ENCODE results near the gene TNNT2.

Gene TNNT2

DNA sequence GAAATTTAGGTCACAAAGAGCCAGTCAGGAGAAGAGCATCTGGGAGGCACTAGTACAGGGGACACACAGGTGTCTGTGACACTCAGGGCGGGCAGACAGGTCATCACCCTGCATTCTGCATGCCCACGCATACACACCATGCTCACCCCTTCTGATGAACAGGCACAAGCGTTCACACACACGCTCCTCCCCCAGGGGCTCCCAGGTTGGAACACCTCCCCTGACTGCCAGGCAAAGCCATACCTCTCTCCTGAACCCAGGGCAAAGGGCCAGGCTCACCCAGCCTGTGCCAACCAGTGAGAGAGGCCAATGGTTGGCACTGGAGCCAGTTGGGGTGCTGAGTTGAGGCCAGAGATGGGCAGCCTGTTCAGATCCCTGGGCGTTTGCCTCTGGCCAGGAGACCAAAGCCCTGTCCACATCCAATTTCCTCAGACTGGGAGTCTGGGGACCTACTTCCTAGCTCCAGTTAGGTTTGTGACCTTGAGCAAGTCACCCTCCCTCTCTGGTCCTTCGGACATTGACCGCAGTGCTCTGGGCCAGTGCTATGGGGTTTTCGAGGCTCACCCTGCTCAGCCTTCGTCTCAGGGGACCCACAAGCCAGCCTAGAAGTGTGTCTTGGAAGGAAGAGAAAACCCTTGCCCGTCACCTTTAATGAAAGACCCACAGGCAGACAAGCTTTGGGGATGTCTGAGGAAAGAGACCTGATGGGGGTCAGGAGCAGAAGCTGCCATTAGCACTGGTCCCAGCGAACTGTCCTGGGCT is 27.4 kb upstream of the TNNT2 start:
- TF ChIP-seq, protein P1, sequence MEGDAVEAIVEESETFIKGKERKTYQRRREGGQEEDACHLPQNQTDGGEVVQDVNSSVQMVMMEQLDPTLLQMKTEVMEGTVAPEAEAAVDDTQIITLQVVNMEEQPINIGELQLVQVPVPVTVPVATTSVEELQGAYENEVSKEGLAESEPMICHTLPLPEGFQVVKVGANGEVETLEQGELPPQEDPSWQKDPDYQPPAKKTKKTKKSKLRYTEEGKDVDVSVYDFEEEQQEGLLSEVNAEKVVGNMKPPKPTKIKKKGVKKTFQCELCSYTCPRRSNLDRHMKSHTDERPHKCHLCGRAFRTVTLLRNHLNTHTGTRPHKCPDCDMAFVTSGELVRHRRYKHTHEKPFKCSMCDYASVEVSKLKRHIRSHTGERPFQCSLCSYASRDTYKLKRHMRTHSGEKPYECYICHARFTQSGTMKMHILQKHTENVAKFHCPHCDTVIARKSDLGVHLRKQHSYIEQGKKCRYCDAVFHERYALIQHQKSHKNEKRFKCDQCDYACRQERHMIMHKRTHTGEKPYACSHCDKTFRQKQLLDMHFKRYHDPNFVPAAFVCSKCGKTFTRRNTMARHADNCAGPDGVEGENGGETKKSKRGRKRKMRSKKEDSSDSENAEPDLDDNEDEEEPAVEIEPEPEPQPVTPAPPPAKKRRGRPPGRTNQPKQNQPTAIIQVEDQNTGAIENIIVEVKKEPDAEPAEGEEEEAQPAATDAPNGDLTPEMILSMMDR (IDR thresholded peaks at IDR 0.05; ENCODE audit: extremely low read depth, insufficient read depth, missing control alignments) = no peak
- in situ Hi-C loops (cut with MboI; ENCODE audit: low pct_unique_long_range_greater_than_20kb, low sequenced_read_pairs, unreplicated experiment) = no loop called here
- no peak for DNase-seq (ENCODE audit: low spot score)

DNA sequence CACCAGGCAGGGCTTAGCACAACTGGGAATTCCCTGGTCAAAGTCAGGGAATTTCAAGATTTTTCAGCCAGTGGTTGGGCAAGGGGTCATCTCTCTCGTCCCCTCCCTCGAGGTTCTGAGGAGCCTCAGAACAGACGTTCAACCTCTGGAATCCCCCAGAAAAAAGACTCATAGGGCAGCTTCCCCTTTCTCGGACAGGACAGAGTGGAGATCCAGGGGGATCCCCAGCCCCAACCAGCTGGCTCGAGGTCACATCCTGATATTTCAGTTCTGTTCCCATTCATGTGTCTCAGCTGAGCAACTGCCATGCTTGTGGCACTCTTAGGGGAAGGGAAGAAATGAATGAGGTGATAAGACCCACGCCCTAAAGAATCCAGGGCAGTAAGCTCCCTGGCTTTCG is 26.6 kb upstream of the TNNT2 start:
- in situ Hi-C loops (cut with MboI; ENCODE audit: low pct_unique_long_range_greater_than_20kb, low sequenced_read_pairs, unreplicated experiment) = no loop called here
- DNase-seq (ENCODE audit: low spot score) = no peak
- TF ChIP-seq, protein P1 (IDR thresholded peaks at IDR 0.05; ENCODE audit: extremely low read depth, insufficient read depth, missing control alignments) = no peak

DNA sequence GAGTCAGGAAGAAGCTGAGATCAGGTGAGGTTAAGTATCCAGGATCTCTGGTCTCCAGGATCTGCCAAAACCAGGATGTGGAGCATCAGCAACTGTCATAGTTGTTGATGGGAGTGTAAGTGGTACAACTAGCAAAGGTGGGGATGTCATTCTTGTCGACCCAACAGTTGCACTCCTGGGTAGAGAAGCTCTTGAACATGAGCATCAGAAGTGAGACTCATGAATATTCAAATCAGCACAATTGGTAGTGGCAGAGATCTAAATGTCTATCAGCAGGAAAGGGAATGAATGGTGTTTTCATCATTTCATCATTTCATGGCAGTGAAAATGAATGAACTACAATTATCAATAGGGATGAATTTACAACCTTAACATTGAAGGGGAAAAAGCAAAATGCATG is 25.9 kb upstream of the TNNT2 start:
- TF ChIP-seq, protein P1 (IDR thresholded peaks at IDR 0.05; ENCODE audit: extremely low read depth, insufficient read depth, missing control alignments) = no peak
- DNase-seq (ENCODE audit: low spot score) = no peak
- in situ Hi-C loops (cut with MboI; ENCODE audit: low pct_unique_long_range_greater_than_20kb, low sequenced_read_pairs, unreplicated experiment) = no loop called here

DNA sequence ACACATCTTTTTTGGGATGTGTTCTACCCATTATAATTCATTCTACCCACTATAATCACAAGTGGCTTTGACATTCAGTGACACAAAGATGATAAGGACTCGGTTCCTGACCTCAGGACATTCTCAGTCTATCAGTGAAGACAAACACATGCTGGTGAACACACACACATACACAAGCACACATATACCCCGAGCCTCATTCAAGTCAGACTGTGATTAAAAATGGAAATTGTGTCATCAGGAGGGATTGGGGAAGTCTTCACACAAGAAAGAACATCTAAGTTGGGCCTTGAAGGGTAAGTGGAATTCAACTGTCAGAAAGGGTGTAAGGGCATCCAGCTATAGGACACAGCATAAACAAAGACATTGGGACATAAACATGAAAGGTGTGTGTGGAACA is 24.2 kb upstream of the TNNT2 start:
- in situ Hi-C loops (cut with MboI; ENCODE audit: low pct_unique_long_range_greater_than_20kb, low sequenced_read_pairs, unreplicated experiment) = no loop called here
- no peak for DNase-seq (ENCODE audit: low spot score)
- TF ChIP-seq, protein P1 (IDR thresholded peaks at IDR 0.05; ENCODE audit: extremely low read depth, insufficient read depth, missing control alignments) = no peak

DNA sequence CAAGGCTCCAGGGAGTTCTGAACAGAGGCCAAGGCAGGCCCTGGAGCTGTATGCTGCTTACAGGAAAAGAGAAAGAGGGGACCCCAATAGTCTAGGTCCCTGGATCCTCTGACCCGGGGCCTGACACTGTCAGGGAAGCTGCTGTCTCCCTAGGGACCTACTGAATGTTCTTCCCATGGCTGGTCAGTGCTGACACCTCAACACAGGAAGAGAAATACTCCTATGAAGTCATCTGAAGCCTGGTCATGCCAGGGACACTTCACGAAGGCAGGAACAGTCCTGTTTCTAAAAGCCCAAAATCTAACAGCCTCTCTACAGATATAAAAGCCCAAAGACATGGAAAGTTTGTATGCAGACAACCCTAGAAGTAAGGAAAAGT is 23.4 kb upstream of the TNNT2 start:
- in situ Hi-C loops (cut with MboI; ENCODE audit: low pct_unique_long_range_greater_than_20kb, low sequenced_read_pairs, unreplicated experiment) = no loop called here
- DNase-seq (ENCODE audit: low spot score) = no peak
- TF ChIP-seq, protein P1 (IDR thresholded peaks at IDR 0.05; ENCODE audit: extremely low read depth, insufficient read depth, missing control alignments) = no peak

DNA sequence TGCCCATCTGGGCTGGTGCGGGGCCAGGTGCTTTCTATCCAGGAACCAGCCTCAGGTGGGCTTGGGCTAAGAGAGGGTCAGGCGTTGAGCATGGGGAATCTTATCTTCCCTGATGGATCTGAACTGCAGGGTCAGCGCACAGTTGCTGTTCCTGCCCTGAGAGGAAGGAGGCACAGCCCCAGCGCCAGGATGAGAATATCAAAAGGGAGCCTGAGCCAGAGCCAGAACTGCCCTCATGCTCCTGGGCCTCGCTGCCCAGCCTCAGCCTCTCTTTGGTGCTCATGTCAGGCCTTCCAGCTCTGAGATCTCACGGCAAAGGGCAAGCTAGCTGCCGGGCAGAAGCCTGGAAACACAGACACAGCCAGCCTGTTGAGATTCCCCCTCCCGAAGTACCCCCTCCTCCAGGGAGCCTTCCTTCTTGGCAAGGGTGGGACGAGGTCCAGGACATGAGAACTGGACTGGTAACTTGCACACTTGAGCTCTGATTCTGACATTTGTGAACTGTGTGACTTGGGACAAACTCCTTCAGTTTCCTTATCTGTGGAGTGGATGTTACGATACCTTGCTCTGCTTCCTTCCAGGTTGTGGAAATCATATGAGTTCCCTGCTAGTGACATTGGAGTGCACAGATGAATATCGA is 22.9 kb upstream of the TNNT2 start:
- in situ Hi-C loops (cut with MboI; ENCODE audit: low pct_unique_long_range_greater_than_20kb, low sequenced_read_pairs, unreplicated experiment) = no loop called here
- TF ChIP-seq, protein P1 (IDR thresholded peaks at IDR 0.05; ENCODE audit: extremely low read depth, insufficient read depth, missing control alignments) = no peak
- no peak for DNase-seq (ENCODE audit: low spot score)

Measured in GM13977 (cell line).